HepG2 (cell line): ENCODE data around the gene IGFALS. TPM values are rescaled to one million over a fixed set of nuclear protein-coding genes. Genes with fewer than 3 reads are reported as not detected.

Experiments
- FOXK1 ChIP-seq: sonication (generic); formaldehyde crosslinking; IDR thresholded peaks from 2 replicates; pipeline ENCODE4 v1.4.0; 2020; ENCODE audit warnings: low read depth, missing genetic modification reagents, borderline replicate concordance
- KAT8 ChIP-seq: IDR thresholded peaks from 2 replicates; pipeline ENCODE4 v1.6.1; 2016; ENCODE audit warnings: missing genetic modification reagents, missing compliant biosample characterization
- NFYC ChIP-seq: IDR thresholded peaks from 2 replicates; pipeline ENCODE4 v1.6.1; 2016; ENCODE audit warnings: missing genetic modification reagents, missing compliant biosample characterization
- REPIN1 ChIP-seq: sonication (generic); formaldehyde crosslinking; IDR thresholded peaks from 2 replicates; pipeline ENCODE4 v1.8.0; 2022; ENCODE audit warnings: missing genetic modification reagents, low read depth, mild to moderate bottlenecking, borderline replicate concordance
- RNF2 ChIP-seq: fragments of 450-650 bp; conservative IDR thresholded peaks from 2 replicates; pipeline ENCODE4 v1.6.1; 2016; ENCODE audit warnings: low read depth
- SMARCC2 ChIP-seq: fragments of 450-650 bp; IDR thresholded peaks from 2 replicates; pipeline ENCODE4 v1.6.1; 2017; ENCODE audit warnings: antibody characterized with exemption, mild to moderate bottlenecking
- SP5 ChIP-seq: IDR thresholded peaks from 2 replicates; pipeline ENCODE4 v1.6.1; 2016; ENCODE audit warnings: low read depth, borderline replicate concordance
- ZBTB3 ChIP-seq: sonication (generic); formaldehyde crosslinking; IDR thresholded peaks from 2 replicates; pipeline ENCODE4 v1.4.0; 2020; ENCODE audit warnings: low read depth, mild to moderate bottlenecking, moderate library complexity, missing genetic modification reagents, borderline replicate concordance
- ZMYM4 ChIP-seq: sonication (generic); formaldehyde crosslinking; IDR thresholded peaks from 2 replicates; pipeline ENCODE4 v1.8.1; 2023; ENCODE audit warnings: mild to moderate bottlenecking, missing genetic modification reagents
- polyA plus RNA-seq, 8 experiments: library from polyadenylated mRNA; depleted of rRNA in 3 of 8; stranded (reverse) in 7 of 8; unstranded in 1 of 8; fragments of >200 nt; fragmentation: Illumina TruSeq in 4 of 8; extraction: Trizol in 4 of 8; gene quantifications; 2 replicates each; pipeline versions ENCODE4 v1.2.1 to v1.2.3, GENCODE V29; 2011 to 2016; ENCODE audit warnings: low read depth in 4 of 8, missing spikeins in 1 of 8, mixed read lengths in 1 of 8; ENCODE audit not compliant: insufficient read depth in 1 of 8
- total RNA-seq, 5 experiments: library from RNA; depleted of rRNA; stranded (reverse); fragments of >200 nt; fragmentation: Illumina TruSeq; extraction: Trizol; gene quantifications; 2 replicates each; pipeline ENCODE4 v1.2.3, GENCODE V29; 2016; ENCODE audit warnings: low read depth in 1 of 5
- TF ChIP-seq, protein P1 (sequence below), 2 experiments: fragments of 450-650 bp in 1 of 2; sonication (generic) in 1 of 2; formaldehyde crosslinking in 1 of 2; IDR thresholded peaks; 2 replicates each; pipeline versions ENCODE4 v1.6.1 to v1.8.0; 2016 to 2022; ENCODE audit warnings: antibody characterized with exemption in 1 of 2, mild to moderate bottlenecking in 1 of 2, missing genetic modification reagents in 1 of 2
- TF ChIP-seq, protein P2 (sequence below): sonication (generic); formaldehyde crosslinking; IDR thresholded peaks from 2 replicates; pipeline ENCODE4 v1.5.1; 2020; ENCODE audit warnings: missing genetic modification reagents, mild to moderate bottlenecking, borderline replicate concordance
- TF ChIP-seq, protein P3 (sequence below): sonication (generic); formaldehyde crosslinking; IDR thresholded peaks from 2 replicates; pipeline ENCODE4 v1.4.0; 2020; ENCODE audit warnings: missing genetic modification reagents, borderline replicate concordance

The IGFALS gene
- total and polyA plus RNA-seq, 2 of the 13 experiments (the other 11 are each of a cell fraction or from before 2014, with no cell fraction given), result 0.34 to 2.4 TPM

DNA sequence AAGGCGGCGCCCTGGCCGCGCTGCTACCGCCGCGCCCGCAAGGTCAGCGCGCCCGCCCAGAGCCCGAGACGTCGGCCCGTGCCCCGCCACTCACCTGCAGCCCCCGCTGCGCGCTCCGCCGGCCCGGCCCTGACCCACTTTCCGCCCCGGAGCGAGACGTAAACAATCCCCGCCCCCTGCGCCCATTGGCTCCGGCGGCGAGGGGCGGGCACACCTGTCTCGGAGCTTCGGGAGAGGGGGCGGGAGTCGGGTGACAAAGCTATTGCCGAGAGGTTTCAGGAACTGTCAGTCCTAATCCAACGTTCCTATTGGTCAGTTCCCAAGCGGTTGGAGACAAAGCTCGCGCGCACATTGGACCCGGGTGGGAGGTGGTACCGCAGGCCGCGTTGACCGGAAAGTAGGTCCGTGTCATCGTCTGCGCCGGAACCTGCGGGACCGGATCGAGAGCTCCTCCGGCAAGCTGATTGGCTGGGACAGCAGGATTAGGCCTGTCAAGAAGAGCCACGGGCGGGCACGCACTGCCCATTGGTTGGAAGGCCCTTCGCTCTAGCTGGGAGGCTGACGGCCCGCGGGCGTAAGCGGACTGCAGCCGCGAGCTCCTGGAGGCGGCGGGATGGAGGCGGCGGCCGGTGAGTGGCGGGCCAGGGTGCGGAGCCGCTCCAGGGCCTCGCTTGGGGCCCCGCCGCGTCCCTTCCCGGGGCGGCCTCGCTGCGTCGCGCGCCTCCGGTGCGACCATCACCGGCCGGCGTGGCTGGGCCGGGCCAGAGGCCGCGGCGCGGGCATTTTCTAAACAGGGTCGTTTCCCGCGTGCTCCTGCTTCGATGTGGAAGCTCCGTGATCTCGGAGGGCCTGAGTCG lies 10.9 kb downstream of the IGFALS start, which contains the start of the genes NUBP2 and SPSB3 (continued):
- TF ChIP-seq, protein P1, sequence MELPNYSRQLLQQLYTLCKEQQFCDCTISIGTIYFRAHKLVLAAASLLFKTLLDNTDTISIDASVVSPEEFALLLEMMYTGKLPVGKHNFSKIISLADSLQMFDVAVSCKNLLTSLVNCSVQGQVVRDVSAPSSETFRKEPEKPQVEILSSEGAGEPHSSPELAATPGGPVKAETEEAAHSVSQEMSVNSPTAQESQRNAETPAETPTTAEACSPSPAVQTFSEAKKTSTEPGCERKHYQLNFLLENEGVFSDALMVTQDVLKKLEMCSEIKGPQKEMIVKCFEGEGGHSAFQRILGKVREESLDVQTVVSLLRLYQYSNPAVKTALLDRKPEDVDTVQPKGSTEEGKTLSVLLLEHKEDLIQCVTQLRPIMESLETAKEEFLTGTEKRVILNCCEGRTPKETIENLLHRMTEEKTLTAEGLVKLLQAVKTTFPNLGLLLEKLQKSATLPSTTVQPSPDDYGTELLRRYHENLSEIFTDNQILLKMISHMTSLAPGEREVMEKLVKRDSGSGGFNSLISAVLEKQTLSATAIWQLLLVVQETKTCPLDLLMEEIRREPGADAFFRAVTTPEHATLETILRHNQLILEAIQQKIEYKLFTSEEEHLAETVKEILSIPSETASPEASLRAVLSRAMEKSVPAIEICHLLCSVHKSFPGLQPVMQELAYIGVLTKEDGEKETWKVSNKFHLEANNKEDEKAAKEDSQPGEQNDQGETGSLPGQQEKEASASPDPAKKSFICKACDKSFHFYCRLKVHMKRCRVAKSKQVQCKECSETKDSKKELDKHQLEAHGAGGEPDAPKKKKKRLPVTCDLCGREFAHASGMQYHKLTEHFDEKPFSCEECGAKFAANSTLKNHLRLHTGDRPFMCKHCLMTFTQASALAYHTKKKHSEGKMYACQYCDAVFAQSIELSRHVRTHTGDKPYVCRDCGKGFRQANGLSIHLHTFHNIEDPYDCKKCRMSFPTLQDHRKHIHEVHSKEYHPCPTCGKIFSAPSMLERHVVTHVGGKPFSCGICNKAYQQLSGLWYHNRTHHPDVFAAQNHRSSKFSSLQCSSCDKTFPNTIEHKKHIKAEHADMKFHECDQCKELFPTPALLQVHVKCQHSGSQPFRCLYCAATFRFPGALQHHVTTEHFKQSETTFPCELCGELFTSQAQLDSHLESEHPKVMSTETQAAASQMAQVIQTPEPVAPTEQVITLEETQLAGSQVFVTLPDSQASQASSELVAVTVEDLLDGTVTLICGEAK (IDR thresholded peaks at IDR 0.05), result peak; percentile 79
- TF ChIP-seq, protein P1 (CRISPR knock-in tag; IDR thresholded peaks at IDR 0.05), result no peak
- TF ChIP-seq, protein P2, sequence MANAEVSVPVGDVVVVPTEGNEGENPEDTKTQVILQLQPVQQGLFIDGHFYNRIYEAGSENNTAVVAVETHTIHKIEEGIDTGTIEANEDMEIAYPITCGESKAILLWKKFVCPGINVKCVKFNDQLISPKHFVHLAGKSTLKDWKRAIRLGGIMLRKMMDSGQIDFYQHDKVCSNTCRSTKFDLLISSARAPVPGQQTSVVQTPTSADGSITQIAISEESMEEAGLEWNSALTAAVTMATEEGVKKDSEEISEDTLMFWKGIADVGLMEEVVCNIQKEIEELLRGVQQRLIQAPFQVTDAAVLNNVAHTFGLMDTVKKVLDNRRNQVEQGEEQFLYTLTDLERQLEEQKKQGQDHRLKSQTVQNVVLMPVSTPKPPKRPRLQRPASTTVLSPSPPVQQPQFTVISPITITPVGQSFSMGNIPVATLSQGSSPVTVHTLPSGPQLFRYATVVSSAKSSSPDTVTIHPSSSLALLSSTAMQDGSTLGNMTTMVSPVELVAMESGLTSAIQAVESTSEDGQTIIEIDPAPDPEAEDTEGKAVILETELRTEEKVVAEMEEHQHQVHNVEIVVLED (CRISPR knock-in tag), result peak; percentile 83
- TF ChIP-seq ZBTB3 (CRISPR knock-in tag) (no peak), SMARCC2 (no peak), REPIN1 (peak; percentile 48; the same call in 1 of the 2 replicates), NFYC (peak; percentile 98), RNF2 (0 out of 2 replicates have a peak, but pooled peaks have one; percentile 20), SP5 (peak; percentile 31; the same call in 1 of the 2 replicates), KAT8 (CRISPR knock-in tag) (peak; percentile 95), FOXK1 (CRISPR knock-in tag) (peak; percentile 83), ZMYM4 (CRISPR knock-in tag) (peak; percentile 31; the same call in 1 of the 2 replicates)
- TF ChIP-seq, protein P3, sequence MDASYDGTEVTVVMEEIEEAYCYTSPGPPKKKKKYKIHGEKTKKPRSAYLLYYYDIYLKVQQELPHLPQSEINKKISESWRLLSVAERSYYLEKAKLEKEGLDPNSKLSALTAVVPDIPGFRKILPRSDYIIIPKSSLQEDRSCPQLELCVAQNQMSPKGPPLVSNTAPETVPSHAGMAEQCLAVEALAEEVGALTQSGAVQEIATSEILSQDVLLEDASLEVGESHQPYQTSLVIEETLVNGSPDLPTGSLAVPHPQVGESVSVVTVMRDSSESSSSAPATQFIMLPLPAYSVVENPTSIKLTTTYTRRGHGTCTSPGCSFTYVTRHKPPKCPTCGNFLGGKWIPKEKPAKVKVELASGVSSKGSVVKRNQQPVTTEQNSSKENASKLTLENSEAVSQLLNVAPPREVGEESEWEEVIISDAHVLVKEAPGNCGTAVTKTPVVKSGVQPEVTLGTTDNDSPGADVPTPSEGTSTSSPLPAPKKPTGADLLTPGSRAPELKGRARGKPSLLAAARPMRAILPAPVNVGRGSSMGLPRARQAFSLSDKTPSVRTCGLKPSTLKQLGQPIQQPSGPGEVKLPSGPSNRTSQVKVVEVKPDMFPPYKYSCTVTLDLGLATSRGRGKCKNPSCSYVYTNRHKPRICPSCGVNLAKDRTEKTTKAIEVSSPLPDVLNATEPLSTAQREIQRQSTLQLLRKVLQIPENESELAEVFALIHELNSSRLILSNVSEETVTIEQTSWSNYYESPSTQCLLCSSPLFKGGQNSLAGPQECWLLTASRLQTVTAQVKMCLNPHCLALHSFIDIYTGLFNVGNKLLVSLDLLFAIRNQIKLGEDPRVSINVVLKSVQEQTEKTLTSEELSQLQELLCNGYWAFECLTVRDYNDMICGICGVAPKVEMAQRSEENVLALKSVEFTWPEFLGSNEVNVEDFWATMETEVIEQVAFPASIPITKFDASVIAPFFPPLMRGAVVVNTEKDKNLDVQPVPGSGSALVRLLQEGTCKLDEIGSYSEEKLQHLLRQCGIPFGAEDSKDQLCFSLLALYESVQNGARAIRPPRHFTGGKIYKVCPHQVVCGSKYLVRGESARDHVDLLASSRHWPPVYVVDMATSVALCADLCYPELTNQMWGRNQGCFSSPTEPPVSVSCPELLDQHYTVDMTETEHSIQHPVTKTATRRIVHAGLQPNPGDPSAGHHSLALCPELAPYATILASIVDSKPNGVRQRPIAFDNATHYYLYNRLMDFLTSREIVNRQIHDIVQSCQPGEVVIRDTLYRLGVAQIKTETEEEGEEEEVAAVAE (CRISPR knock-in tag), result peak; percentile 59; the same call in 1 of the 2 replicates
